Stimulated activated CD4-positive, alpha-beta T cell treated with anti-CD3 and anti-CD28 coated beads, Interleukin-1b, Interleukin-23, amount 100 ng/mL, for 24 hours (primary cell): ENCODE results near the gene TEX9.
"Not testable (repeated sequence)": the region's sequence is repeated elsewhere in the genome, so short reads cannot be mapped to it uniquely, and the experiment has no call there.

Experiments
- DNase-seq, 4 experiments: peaks; one replicate each; pipeline ENCODE4 v3.0.0-alpha.2; 2020; ENCODE audit warnings: low read depth in 4 of 4, low spot score in 1 of 4

Gene TEX9

GRCh38 chr15:56365075-56365711, at the start of gene TEX9:
TSS of gene TEX9 (plus strand) at chr15:56365426. CDS start at chr15:56365451, 25 bp downstream.
- peak; percentile 24 to 74 (median 52) for DNase-seq

- not testable (repeated sequence) for DNase-seq
These were observed 48.7 kb upstream of the TEX9 start for GRCh38 chr15:56316561-56316960.

- DNase-seq = no peak
These were observed 44.9 kb upstream of the TEX9 start for GRCh38 chr15:56320316-56320715.

- DNase-seq = no peak
These were observed 44.4 kb upstream of the TEX9 start for GRCh38 chr15:56320861-56321260.

- DNase-seq = no peak
These were observed 42.8 kb upstream of the TEX9 start for GRCh38 chr15:56322444-56322843.

- DNase-seq = no peak
These were observed 41.8 kb upstream of the TEX9 start for GRCh38 chr15:56323435-56323834.

GRCh38 chr15:56325186-56325585, 40.0 kb upstream of the TEX9 start:
- DNase-seq = no peak

GRCh38 chr15:56327721-56328502, 37.3 kb upstream of the TEX9 start:
- DNase-seq = no peak

- no peak for DNase-seq
These were observed 28.0 kb upstream of the TEX9 start for GRCh38 chr15:56337084-56337725.

- DNase-seq = no peak
These were observed 25.6 kb upstream of the TEX9 start for GRCh38 chr15:56339594-56339993.

- DNase-seq = no peak
These were observed 24.0 kb upstream of the TEX9 start for GRCh38 chr15:56341201-56341600.

GRCh38 chr15:56342653-56343052, 22.6 kb upstream of the TEX9 start:
- no peak for DNase-seq

- no peak for DNase-seq
These were observed 21.3 kb upstream of the TEX9 start for GRCh38 chr15:56343879-56344278.

GRCh38 chr15:56344336-56344735, 20.9 kb upstream of the TEX9 start:
- no peak for DNase-seq

- no peak for DNase-seq
These were observed 18.8 kb upstream of the TEX9 start for GRCh38 chr15:56346414-56346813.

- no peak for DNase-seq
These were observed 15.7 kb upstream of the TEX9 start for GRCh38 chr15:56349554-56349953.

GRCh38 chr15:56351353-56351752, 13.9 kb upstream of the TEX9 start:
- DNase-seq = no peak

- DNase-seq = no peak
These were observed 13.2 kb upstream of the TEX9 start for GRCh38 chr15:56351957-56352506.

- no peak for DNase-seq
These were observed 12.1 kb upstream of the TEX9 start for GRCh38 chr15:56353119-56353518.

- DNase-seq = no peak
These were observed 11.5 kb upstream of the TEX9 start for GRCh38 chr15:56353740-56354139.

- DNase-seq = no peak
These were observed 8.6 kb upstream of the TEX9 start for GRCh38 chr15:56356616-56357015.

GRCh38 chr15:56358604-56359003, 6.6 kb upstream of the TEX9 start:
- DNase-seq = no peak
